Heart left ventricle (tissue), 16 donors: ENCODE measurements around the gene YJEFN3. TPM values are rescaled to one million over a fixed set of nuclear protein-coding genes. Genes with fewer than 3 reads are reported as not detected.
A peak's percentile ranks its signal among the peaks of the same experiment; 100 is the strongest.

Source experiments
- ATAC-seq, 4 donors: fragments of 200-7000 bp; cut with Tn5 transposase; one replicate each; pipeline ENCODE4 v1.9.1; 2020 to 2022; ENCODE audit warnings: moderate library complexity in 4 of 4, mild to moderate bottlenecking in 3 of 4, moderate number of reproducible peaks in 1 of 4
- DNase-seq, 5 donors: peaks; one replicate each; pipeline ENCODE4 v3.0.0-alpha.2; 2020
- H3K27ac ChIP-seq, 12 donors: fragments of 200-600 bp; sonication (generic) in 4 of 12; one replicate each; pipeline versions ENCODE4 v1.5.0 to v1.8.0; 2016 to 2022; ENCODE audit warnings: mild to moderate bottlenecking in 2 of 12
- H3K27me3 ChIP-seq, 9 donors: fragments of 200-600 bp; sonication (generic) in 2 of 9; one replicate each; pipeline versions ENCODE4 v1.5.1 to v1.8.0; 2016 to 2022; ENCODE audit warnings: mild to moderate bottlenecking in 3 of 9
- H3K36me3 ChIP-seq, 9 donors: fragments of 200-600 bp; sonication (generic) in 2 of 9; one replicate each; pipeline versions ENCODE4 v1.5.0 to v1.8.0; 2018 to 2022; ENCODE audit warnings: mild to moderate bottlenecking in 2 of 9
- H3K4me1 ChIP-seq, 12 donors: fragments of 200-600 bp; sonication (generic) in 4 of 12; one replicate each; pipeline versions ENCODE4 v1.5.0 to v1.8.0; 2016 to 2022; ENCODE audit warnings: mild to moderate bottlenecking in 3 of 12
- H3K4me3 ChIP-seq, 12 donors: fragments of 200-600 bp; sonication (generic) in 4 of 12; one replicate each; pipeline versions ENCODE4 v1.5.0 to v1.8.0; 2017 to 2022; ENCODE audit warnings: mild to moderate bottlenecking in 9 of 12, moderate library complexity in 4 of 12
- H3K9me3 ChIP-seq, 12 donors: fragments of 200-600 bp; sonication (generic) in 4 of 12; one replicate each; pipeline versions ENCODE4 v1.5.0 to v1.8.0; 2016 to 2022; ENCODE audit warnings: mild to moderate bottlenecking in 1 of 12
- POLR2A ChIP-seq, 2 donors: fragments of 450-650 bp; IDR thresholded peaks; one replicate each; pipeline ENCODE4 v1.6.1; 2017; ENCODE audit warnings: antibody characterized with exemption in 2 of 2, mild to moderate bottlenecking in 2 of 2, moderate library complexity in 2 of 2
- WGBS, 4 donors: extraction: QIAGEN DNeasy Blood & Tissue Kit in 2 of 4; methylation state at CpG; one replicate each; pipeline versions ENCODE4 v1.1.5 to v1.1.7; 2013 to 2018; 5-methylcytosine and 5-hydroxymethylcytosine counted together
- intact Hi-C, 10 donors: fragments of 100-400 bp; cut with DNase I; formaldehyde crosslinking; loops; one replicate each; pipeline versions ENCODE4 v1.11.1 to v1.14.2; 2022
- polyA plus RNA-seq, 2 donors: library from polyadenylated mRNA; stranded (reverse); fragments of 200-250 nt; gene quantifications; one replicate each; pipeline ENCODE4 v1.2.3, GENCODE V29; 2013
- total RNA-seq, 9 donors: library from RNA; depleted of rRNA in 2 of 9; stranded (reverse); fragments of >200 nt in 2 of 9; fragmentation: NEBNext Ultra II Directional in 3 of 9; extraction: Animal tissue kit (Norgen Biotek cat#: 25700) in 3 of 9; gene quantifications; one replicate each; pipeline versions ENCODE4 v1.1.0 to v1.2.4, GENCODE V29; 2016 to 2023
- TF ChIP-seq, protein P1 (sequence below), 12 donors: fragments of 200-600 bp; sonication (generic) in 4 of 12; IDR thresholded peaks; one replicate each; pipeline versions ENCODE4 v1.5.0 to v1.8.0; 2018 to 2022; ENCODE audit warnings: antibody characterized with exemption in 12 of 12, mild to moderate bottlenecking in 5 of 12
- donor health status: ischemic (EF 13 %, LVEDD 7.1; RV severe dilation, severe dysfunction).
- donor health status: healthy with polysubstance abuse.
- donor health status: DM: no; HTN: yes; CAD: no.
- donor health status: DM: no; HTN: no; CAD: no.
- donor health status: ischemic (EF 25% LVEDD 6.9; RV normal size, moderate dysfunction).
- donor health status: ischemic (EF 25% LVEDD 5.7; RV mildly dilated, moderate dysfunction).
- donor health status: healthy.
- donor health status: DM: yes; HTN: yes; CAD: no.
- donor health status: ischemic (EF 35%, LVEDD 5.7; RV mildly dilated, moderate dysfunction).
- donor health status: nonischemic (EF 11% LVEDD 7.7; RV severe dilation, severe dysfunction).
- donor health status: DM: yes; HTN: yes; CAD: no.
- donor health status: PGD.
- donor health status: ischemic (EF 29% LVEDD 5.4; RV normal size, mild dysfunction).
- donor health status: nonischemic (EF 23%, LVEDD 6.1; RV moderate dilation, normal function).

The YJEFN3 gene
- total and polyA plus RNA-seq, 11 donors: 1.2 to 5.4 (median 2.5) TPM; not detected in 1

DNA sequence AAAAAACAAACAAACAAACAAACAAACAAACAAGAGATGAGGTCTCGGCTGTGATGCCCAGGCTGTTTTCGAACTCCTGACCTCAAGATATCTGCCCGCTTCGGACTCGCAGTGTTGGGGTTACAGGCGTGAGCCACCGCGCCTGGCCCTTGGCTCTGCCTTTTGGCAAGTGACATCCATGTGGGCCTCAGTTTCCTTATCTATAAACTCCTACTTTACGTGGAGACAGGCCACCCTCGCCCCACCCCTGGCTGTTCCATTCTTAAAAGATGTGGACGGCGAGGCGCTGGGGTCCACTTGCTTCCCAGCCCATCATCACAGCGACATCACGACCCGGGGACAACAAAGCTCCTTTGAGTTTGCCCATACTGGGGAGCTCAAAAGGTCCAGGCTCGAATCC is 15.0 kb upstream of the YJEFN3 start:
- H3K36me3 ChIP-seq: peaks cover 0 to 4% (median 0%) of the 10 kb centered on the region in 9 donors
- H3K27me3 ChIP-seq: no peaks in the 10 kb centered on the region
- H3K4me3 ChIP-seq: peak overlapping the region in 10 of 12 donors; percentile 13 to 47 (median 39)
- 81 to 89% (median 82%) methylated on average over 15 to 17 of the region's 17 CpGs for WGBS, 4 donors
- no peak for DNase-seq
- peak overlapping the region in 3 of 12 donors; percentile 20 to 72 (median 46) for H3K27ac ChIP-seq
- H3K4me1 ChIP-seq: peaks cover 0 to 39% (median 24%) of the 10 kb centered on the region in 12 donors
- ATAC-seq: no peak
- intact Hi-C loops: no loop called here
- no peak for TF ChIP-seq POLR2A (IDR thresholded peaks at IDR 0.05)
- TF ChIP-seq, protein P1, sequence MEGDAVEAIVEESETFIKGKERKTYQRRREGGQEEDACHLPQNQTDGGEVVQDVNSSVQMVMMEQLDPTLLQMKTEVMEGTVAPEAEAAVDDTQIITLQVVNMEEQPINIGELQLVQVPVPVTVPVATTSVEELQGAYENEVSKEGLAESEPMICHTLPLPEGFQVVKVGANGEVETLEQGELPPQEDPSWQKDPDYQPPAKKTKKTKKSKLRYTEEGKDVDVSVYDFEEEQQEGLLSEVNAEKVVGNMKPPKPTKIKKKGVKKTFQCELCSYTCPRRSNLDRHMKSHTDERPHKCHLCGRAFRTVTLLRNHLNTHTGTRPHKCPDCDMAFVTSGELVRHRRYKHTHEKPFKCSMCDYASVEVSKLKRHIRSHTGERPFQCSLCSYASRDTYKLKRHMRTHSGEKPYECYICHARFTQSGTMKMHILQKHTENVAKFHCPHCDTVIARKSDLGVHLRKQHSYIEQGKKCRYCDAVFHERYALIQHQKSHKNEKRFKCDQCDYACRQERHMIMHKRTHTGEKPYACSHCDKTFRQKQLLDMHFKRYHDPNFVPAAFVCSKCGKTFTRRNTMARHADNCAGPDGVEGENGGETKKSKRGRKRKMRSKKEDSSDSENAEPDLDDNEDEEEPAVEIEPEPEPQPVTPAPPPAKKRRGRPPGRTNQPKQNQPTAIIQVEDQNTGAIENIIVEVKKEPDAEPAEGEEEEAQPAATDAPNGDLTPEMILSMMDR (IDR thresholded peaks at IDR 0.05): no peak
- peaks cover 0 to 5% (median 0%) of the 10 kb centered on the region in 12 donors for H3K9me3 ChIP-seq

DNA sequence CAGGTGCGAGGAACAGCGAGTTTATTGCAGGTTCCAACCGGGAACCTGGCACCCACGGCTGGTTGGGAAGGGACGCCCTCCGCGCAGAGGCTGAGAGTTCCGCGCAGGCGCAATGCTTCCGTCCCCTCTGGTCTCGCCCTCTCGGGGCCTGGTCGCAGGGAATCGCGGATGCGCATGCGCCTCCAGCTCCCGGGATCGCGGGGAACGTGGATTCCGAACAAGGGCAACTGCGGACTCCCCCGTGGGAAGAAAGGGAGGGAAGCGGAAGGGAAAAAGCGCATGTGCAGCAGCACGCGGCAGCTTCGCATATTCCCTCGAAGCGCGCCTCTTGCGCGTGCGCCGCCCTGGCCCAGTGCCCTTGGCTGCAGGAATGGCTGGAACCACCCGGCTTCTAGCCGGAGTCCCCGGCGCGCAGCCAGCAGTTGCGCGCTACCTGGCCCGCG is 14.5 kb upstream of the YJEFN3 start:
- peak overlapping the region in 4 of 12 donors; percentile 6 to 72 (median 33) for H3K27ac ChIP-seq
- no peaks in the 10 kb centered on the region for H3K27me3 ChIP-seq
- peak overlapping the region in 10 of 12 donors; percentile 13 to 47 (median 39) for H3K4me3 ChIP-seq
- peaks cover 0 to 5% (median 0%) of the 10 kb centered on the region in 12 donors for H3K9me3 ChIP-seq
- TF ChIP-seq POLR2A (IDR thresholded peaks at IDR 0.05): peak in 1 of 2 donors; percentile 32
- TF ChIP-seq, protein P1 (IDR thresholded peaks at IDR 0.05): no peak
- peaks cover 0 to 42% (median 26%) of the 10 kb centered on the region in 12 donors for H3K4me1 ChIP-seq
- intact Hi-C loops: no loop called here
- 13 to 27% (median 14%) methylated on average over 34 to 46 of the region's 46 CpGs for WGBS, 4 donors
- peaks cover 0 to 7% (median 3%) of the 10 kb centered on the region in 9 donors for H3K36me3 ChIP-seq
- DNase-seq (peak; percentile 78 to 95 (median 90)), ATAC-seq (peak in 3 of 4 donors; percentile 37 to 56 (median 43))

DNA sequence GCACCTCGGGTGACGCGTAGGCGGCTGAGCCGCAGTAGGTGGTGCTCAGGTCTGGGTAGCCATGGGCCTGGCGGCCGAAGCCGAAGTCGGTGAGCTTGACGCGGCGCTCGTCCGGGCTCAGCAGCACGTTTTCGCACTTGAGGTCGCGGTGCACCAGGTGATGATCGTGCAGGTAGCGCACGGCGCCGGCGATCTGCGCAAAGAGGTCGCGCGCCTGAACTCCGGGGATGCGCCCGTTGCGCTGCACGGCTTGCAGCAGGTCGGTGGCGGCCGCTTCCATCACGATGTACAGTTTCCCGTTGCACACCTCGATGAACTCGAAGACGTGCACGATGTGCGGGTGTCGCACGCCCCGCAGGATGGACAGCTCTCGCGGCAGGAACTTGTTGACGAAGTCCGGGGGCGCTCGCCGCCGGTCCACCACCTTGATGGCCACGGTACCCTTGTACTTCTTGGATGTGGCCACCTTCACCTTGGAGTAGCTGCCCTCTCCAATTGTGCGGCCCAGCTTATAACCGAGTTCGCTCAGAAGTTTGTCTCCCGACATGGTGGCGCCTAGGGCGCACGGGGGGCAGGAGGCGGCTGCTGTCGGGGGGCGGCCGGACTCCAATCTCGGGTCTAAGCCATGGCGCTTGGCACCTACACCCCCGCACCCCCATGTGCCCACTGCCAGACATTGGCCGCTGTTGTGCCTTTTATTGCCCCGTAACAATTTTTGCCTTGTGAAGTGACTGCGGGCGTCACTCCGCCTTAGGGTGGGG is 13.7 kb upstream of the YJEFN3 start, which contains the start of gene TSSK6:
Gene TSSK6 (minus strand): TSS at position 668 of the 761 bp plus-strand sequence. CDS start 121 bp downstream, at position 547.
- peaks cover 0 to 49% (median 29%) of the 10 kb centered on the region in 12 donors for H3K4me1 ChIP-seq
- peak within 1 kb of the TSS; percentile 72 to 93 (median 88) for H3K27ac ChIP-seq
- no peaks in the 10 kb centered on the region for H3K27me3 ChIP-seq
- WGBS, 4 donors: 78 to 86% (median 83%) methylated on average over 65 to 74 of the region's 74 CpGs
- H3K9me3 ChIP-seq: peaks cover 0 to 5% (median 0%) of the 10 kb centered on the region in 12 donors
- TF ChIP-seq POLR2A (IDR thresholded peaks at IDR 0.05): no peak
- TF ChIP-seq, protein P1 (IDR thresholded peaks at IDR 0.05): no peak
- ATAC-seq (peak in 2 of 4 donors; percentile 0), DNase-seq (no peak)
- peak within 1 kb of the TSS; percentile 56 to 95 (median 77) for H3K4me3 ChIP-seq
- intact Hi-C loops: no loop called here
- peaks cover 0 to 13% (median 10%) of the 10 kb centered on the region in 9 donors for H3K36me3 ChIP-seq
